ENCODE results near the gene IRAK1.
"Not testable (repeated sequence)": the region's sequence is repeated elsewhere in the genome, so short reads cannot be mapped to it uniquely, and the experiment has no call there.

The IRAK1 gene

DNA sequence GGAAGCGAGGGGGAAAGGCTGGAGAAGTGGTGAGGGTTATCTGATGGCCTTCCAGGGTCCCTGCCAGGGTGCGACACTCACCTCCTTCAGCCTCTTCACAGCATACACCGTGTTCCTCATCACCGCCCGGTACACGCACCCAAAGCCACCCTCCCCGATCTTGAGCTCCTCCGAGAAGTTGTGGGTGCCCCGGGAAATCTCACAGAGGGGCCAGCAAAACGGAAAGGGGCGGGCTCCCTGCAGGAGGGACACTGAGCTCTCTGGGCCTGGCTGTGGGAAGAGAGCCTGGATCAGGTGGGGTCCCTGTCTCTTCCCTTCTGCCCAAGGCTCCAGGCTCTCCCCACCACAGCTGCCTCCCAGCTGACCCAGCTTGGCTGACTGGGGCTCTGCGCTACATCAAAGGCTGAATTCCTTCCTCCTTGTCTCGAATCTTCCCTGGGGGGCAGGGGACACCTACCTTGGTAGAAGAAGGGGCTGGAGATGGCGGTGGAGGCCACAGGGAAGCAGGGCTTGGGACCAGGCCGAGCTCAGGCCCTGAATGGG is 1.1 kb downstream of the IRAK1 start:
- no peak for DNase-seq

DNA sequence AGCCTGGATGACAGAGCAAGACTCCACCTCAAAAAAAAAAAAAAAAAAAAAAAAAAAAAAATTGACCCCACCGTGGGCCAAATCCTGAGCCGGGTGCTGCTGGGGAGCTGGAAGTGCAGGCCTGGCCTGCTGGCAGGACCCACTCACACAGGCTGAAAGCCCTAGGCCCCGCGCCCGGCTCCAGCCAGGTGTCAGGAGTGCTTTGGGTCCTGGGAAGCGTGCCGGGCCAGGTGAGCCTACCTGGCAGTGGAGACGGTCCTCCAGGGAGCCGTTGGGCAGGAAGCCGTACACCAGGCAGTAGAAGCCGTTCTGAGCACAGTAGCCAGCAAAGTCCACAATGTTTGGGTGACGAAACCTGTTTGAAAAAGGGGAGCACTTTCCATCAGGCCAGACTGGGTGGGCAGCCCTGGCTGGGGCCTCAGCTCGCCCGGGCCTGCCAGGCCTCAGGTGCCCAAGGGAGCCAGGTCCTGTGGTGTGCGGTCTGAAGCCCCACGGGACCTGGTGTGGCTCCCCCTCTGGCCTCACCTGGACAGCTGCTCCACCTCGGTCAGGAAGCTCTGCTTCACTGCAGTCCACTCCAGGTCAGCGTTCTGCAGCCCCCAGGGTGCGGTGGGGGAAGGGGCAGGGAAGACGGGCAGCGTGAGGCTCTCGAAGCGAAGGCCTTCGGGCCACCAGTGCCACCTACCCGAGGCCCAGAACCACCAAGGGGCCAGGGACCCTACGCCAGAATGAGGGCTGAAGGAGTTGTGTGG is 1.8 kb downstream of the IRAK1 start:
- DNase-seq = no peak

DNA sequence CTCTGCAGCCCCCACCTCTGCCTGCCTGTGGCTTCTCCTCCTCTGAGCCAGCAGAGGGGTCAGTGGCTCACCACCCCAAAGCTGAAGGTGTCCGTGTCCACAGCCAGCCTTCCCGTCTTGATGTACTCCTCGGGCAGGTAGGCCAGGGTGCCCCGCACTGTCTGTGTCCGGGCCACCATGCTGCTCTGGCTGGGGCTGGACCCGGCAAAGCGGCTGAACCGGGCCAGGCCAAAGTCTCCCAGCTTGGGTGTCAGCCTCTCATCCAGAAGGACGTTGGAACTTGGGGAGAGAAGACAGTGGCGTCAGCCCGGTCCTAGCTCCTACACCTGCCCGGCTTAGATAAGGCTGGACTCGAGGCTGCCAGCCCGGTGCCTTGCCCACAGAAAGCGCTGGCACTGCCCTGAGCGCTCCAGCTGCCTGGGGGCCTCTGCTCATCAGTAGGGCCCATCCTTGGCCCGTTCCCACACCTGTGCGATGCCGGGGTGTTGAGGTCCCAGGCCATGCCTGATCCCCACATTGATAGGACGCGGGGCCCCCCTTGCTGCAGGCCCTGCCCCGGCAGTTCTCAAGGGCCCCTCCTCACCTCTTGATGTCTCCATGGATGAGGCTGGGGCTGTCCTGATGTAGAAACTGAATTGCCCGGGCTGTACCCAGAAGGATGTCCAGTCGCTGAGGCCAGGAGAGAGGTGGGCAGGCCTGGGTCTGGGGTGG is 3.2 kb downstream of the IRAK1 start:
- DNase-seq = no peak

DNA sequence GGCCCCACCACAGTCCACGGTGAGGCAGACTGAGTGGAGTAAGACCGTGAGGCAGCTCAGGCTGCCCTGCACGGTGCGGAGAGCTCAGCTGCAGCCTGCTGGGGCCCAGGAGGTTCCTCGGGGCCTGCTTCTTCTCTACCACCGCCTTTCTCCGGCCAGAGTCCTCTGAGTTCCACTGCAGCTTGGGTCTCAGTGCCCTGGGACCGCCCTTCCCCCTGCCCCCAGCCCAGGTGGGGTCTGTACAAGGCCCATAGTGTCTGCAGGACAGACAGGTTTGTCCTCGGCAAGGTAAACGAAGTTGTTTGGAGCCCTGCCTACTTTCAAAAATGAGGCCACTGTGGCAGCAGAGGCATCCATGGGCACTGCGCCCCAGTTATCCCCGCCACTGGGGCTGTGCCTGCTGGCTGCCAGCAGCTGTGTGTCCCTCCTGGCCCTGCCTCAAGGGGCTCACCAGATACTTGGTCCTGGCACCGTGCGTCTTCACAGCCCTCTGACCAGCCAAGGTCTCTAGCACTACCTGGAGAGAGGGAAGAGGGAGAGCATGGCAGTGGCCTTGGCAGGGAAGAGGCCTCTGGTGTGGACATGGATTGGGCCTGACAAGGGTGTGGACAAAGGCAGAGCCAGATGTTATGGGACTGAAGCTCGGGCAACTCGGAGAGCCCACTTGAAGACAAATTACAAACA is 4.0 kb downstream of the IRAK1 start:
- DNase-seq = no peak

DNA sequence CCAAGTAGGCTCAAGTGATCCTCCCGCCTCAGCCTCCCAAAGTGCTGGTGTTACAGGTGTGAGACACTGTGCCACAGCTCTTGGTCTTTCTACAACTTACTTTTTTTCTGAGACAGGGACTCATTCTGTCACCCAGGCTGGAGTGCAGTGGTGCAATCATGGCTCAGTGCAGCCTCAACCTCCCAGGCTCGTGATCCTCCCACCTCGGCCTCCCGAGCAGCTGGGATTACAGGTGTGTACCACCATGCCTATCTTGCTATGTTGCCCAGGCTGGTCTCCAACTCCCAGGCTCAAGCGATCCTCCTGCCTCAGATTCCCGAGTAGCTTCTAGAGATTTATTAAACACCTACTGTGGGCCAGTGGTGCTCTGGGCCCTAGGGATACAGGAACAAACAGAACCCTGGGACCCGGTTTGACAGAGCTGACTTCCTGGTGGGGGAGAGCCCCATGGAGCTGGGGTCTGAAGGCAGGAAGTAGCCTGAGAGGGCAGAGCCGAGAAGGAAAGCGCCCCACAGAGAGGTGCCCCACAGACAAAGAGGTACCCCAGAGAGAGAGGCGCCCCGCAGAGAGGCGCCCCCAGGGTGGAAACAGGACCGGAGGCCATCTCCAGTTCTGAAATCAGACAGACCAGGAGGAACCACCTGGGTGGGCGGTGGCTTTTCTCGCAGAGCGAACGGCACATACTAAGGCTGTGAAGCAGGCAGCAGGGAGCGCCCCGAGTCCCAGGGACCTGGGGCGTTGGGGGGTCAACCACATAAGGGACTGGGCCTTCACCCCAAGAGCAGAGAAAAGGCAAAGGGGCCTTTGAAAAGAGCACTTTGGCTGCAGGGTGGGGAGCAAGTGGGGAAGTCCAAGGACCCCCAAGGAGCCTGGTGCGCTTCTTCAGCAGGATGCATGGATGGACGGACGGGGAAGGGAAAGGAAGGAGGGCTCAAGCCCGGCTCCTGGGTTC is 5.0 kb downstream of the IRAK1 start:
- DNase-seq = no peak

DNA sequence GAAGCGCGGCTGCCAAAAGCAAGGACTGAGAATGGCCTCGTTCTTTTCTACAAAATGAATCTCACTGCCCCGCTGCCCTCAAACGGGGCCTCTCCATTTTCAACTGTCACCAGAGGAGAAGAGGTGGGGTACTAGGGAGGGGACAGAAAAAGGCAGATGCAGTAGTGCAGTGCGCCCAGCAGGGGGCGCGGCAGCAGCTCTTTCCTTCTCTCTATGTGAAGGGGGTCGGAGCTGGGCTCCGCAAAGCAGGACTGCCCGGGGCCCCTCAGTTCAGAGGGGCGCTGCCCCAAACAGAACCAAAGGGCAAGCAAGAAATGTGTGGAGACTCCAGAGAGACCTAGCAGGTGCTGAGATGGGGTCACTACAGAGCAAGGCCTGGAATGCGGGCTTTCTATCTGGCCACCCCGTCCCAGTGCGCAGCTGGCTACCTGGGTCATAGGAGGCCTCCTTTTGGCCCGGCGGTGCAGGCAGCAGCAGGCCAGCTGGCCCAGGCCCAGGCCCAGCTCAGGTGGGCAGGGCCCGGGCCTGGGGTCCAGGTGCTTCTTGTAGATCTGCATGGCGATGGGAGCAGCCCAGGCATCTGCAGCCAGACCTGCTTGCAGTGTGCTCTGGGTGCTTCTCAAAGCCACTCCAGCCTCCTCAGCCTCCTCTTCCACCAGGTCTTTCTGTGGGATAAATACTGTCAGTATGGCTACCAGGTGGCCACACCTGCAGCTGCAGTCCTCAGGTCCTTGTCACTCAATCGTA is 5.9 kb downstream of the IRAK1 start:
- peak; percentile 56 for DNase-seq

DNA sequence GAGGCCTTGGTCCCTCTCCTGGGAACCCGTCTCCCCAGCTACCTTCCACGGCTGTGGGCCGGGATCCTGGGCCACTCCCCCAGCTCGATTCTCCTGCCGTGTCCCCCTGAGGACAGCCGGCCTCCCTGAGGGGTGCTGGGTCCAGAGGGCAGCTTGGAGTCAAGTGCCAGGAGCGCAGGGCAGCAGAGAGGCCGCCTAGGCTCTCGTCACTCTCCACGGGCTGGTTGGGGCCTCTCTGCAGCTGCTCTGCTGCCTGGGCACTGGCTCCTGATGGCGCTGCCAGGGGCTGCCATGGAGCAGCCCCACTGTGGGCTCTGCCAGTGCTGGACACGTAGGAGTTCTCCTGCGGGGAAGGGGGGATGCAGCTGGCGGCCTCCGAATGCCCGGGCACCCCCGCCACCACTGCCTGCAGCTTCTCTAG is 6.7 kb downstream of the IRAK1 start:
- no peak for DNase-seq

DNA sequence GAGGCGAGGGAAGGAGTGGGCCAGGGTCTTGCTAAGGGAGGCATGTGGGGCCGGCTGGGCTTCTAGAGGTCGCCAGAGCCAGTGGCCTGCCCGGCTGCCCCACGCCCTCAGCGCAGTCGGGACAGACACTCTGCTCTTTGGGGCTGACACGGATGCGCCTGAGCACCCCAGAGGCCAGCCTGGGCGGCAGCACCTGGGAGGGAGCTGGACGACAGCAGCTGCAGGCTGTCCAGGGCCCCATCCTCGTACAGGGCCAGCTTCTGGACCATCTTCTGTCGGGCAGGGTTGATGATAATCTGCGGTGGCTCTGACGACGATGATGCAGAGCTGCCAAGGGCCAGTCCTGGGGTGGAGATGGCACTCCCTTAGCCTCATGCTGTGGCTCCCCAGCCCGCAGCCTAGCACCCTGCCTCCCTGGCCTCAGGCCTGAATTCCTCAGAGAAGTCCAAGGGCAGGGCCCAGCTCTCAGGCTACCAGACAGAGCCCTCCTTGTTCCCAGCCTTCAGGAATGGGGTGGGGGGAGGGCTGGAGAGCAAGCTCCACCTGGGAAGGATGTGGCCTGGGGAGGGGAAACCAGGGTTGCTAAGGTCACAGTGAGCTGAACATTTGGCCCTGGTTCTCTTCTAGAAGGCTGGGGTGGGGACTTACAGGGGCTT is 7.2 kb downstream of the IRAK1 start:
- no peak for DNase-seq

DNA sequence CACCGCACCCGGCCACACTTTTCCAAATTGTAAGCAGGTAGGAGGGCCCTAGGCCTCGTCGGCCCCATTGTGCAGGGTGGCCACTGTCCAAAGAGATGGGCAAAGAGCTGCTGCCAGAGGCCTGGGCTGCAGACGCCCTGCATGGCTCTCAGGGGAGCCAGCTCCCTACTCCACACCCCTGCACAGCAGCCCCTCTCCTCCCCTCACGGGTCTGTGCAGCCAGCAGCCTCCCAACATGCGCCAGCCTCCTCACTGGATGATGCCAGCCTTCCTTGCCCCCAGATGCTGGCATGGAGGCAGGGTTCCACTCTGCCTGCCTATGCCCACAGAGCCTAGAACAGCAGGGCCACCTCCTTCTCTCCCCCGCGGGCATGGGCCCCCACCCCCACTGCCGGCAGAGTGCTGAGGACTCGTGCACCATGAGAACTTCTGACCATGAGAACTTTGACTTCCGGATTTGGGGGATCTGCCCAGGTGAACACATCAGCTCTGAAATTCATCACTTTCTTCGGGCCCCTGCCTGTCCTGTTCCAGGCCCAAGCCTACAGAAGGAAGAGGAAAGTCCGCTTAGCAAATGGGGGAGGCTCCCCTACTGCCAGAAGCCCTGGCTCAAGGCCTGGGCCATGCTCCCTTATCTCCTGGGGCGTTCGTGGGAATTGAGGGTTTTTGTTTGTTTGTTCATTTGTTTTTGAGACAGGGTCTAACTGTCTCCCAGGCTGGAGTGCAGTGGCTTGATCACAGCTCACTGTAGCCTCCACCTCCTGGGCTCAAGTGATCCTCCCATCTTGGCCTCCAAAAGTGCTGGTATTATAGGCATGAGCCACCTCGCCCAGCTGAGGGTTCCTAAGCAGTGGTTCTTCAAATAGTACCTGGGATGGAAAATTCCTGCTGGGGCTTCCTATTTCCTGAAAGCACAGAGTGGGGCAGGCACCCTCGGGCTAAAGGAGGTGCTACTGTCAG is 8.0 kb downstream of the IRAK1 start:
- no peak for DNase-seq

DNA sequence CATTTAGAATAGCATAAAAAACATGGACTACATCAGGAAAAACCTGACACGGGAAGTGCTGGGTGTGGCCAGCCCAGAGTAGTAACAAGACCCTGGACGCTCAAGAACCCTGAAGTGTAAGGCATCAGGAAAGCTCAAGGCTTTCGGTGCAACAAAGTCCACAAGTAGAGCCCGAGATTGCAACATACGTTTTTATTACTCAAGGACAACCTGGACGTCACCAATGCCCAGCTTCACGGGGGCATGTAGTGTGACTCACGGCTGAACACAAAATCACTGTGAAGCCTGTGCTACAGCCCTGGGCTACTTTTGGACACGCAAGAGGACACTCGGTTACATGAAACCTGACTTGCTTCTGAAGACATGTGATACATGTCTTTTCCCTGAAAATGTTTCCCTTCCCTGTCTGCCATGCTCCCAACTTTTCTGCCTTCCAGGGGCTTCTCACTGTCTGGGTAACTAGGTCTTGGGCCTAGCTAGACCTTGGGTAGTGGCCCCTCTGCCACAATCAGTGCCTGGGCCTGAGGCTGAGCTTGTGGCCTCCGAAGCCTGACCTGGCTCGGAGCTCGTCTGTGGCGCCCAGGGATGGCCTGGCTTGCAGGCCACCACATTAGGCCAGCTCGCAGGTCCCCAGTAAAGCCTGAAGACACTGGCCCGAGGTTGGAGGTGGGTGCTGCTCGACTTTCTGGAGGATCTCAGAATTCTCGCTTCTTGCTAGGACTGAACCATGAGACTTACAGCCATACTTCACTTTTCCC is 9.2 kb downstream of the IRAK1 start:
- DNase-seq = no peak

DNA sequence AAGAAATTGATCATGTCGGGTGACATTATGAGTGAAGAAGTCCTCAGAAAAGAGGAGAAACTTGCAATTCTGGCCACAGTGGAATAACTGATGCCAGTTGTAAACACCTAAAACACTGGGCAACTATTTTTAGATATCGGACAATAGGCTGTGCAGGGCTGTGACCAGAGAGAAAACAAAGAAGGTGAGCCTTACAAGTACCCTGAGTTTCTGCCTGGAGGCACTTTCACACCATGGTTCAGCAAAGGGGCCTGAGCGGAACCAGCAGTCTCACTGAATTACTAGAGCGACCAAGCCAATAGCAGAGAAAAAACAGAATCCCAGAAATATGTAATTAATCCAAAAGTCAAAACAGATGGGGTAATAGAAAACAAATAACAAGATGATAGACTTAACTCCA is 11.2 kb downstream of the IRAK1 start:
- no peak for DNase-seq

DNA sequence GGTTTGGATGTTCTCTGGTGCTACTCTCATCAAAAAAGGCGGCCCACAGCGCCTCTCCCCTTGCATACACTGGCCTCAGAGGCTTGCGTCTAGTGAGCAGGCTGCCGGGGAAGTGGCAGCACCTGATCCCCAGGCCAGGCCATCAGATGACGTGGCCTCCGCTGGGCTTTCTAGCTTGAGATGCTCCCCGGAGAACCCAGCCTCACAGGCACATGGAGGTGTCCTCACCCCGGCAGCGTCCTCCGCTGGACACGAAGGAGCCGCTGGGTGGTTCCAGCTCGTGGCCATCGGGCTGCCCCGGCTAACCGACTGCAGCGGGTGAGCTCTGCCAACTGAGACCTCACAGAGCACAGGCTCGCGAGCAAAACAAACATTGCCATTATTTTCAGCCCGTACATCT is 12.8 kb downstream of the IRAK1 start:
- no peak for DNase-seq

DNA sequence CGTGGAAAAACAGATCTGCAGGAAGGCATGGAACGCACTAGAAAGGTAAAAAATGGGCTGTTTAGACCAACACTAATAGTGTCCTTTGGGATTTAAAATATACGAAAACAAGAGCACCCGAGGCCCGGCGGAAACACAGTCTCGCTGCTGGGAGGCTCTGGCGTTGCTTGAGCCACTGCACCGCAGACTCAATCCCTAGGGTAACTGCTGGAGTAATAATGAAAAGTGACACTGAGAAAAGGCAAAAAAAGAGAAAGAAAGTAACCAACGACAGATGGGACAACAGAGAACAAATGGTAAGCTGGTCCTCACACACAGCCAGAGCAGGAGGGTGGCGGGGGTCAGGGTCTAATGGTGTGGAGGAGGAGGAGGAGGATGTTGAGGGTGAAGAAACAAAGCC is 15.4 kb downstream of the IRAK1 start:
- no peak for DNase-seq

DNA sequence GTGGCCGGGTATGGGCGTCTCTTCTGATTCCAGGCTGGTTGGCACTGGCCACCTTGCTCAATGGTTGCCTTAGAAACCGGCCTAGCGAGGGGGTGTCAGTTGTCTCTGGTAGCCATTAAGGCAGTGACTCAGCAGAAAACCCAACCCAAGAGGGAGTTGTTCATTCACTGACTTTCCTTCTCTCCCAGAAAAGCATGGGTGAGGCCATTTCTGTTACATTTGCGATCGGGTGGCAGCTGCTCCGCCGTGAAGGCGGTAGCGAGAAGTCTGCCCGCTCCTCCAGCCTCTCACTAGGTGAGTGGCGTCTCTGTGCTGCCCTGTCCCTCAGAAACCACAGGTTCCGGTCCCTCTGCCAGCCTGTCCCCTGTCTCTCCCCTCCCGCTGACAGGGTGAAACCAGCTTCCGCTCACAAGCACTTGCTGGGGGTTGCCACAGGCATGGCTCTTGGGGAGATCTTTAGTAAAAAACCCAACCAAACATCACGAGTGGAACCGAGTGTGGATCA is 17.4 kb downstream of the IRAK1 start:
- peak; percentile 38 for DNase-seq

DNA sequence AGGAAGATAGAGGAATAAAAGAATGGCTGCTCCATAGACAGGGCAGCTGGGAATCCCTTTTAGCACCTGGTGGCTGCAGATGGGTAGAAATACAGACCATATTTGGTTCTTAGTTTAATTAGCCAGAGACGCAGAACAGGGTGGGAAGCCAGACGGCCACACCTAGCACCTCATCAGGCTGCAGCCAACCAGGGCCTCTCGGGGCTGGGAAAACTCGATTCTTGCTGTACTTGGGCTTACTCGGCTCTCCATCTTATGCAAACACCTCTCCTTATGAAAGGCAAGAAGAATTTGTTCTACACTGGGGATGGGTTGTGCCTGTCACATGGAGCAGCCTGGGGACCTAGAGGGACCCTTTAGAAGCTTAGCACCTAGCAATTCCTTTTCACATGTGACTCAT is 19.7 kb downstream of the IRAK1 start:
- DNase-seq = no peak

DNA sequence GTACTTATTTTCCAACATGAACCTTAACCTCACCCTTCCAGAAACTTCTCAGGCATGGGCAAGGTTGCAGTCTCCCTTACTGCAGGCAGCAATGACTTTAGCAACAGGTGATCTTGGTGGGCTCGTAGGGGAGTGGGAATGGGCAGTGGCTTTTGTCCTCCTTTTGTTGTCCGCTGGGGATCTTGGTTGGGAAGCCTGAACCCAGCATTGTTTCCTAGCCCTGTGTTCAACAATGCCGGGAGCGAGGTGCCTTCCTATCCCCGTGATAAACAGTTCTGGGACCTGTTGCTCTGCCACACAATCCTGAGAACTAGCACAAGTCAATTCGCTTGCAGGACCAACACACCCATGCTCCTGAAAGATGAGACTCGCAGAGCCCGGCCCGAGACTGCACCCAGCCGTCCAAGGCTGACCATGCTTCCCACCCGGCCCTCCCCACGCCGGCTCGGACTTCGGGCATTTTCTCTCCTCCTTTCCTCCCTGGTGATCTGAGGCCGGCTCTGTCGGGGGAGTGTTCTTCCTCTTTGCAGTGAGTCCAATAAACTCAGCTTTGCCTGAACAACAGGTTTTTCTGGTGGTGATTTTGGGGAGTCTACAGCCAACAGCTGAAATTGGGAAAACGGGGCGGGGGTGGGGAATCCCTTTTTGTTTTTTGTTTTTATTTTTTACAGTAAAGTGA is 20.2 kb downstream of the IRAK1 start:
- DNase-seq = no peak

DNA sequence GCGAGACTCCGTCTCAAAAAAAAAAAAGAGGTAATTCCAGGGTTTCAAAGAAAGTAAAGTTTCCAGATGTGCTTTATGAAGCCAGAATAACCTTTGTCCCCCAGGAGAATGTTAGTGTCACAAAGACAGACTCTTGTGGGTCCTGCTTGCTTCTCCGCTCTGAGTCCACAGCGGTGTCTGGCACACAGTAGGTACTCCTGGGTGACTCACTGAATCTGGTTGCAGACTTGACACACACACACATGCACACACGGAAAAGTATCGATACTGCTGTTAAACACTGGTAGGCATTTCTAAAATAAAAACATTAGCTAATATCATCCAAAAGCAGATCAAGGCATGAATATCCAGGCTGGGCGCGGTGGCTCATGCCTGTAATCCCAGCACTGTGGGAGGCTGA is 24.2 kb downstream of the IRAK1 start:
- DNase-seq = no peak

DNA sequence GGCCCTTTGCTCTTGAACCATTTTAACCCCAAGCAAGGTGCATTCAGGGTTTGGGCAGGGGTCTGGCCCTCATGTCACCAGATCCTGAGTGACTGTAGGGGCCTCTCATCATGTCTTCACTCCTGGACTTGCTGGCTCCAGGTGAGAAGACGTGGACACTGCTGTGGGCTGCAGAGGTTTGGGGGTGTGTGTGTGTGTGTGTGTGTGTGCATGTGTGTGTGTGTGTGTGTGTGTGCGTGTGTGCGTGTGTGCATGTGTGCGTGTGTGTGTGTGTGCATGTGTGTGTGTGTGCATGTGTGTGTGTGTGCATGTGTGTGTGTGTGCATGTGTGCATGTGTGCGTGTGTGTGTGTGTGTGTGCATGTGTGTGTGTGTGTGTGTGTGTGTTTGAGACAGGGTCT is 25.3 kb downstream of the IRAK1 start:
- DNase-seq = not testable (repeated sequence)

Data from stimulated activated CD4-positive, alpha-beta T cell treated with anti-CD3 and anti-CD28 coated beads, Interleukin-4, amount 100 ng/mL, for 1 hour (primary cell).